Right lobe of liver (tissue), 6 donors: ENCODE results near the gene MUC5B. TPM values are rescaled to one million over a fixed set of nuclear protein-coding genes. Genes with fewer than 3 reads are reported as not detected.
A peak's percentile ranks its signal among the peaks of the same experiment; 100 is the strongest.

ENCODE experiments used
- ATAC-seq, 4 donors: fragments of 200-7000 bp; cut with Tn5 transposase; one replicate each; pipeline ENCODE4 v1.9.1; 2020; ENCODE audit warnings: mild to moderate bottlenecking in 4 of 4, moderate library complexity in 4 of 4
- DNase-seq, 3 donors: peaks; one replicate each; pipeline ENCODE4 v3.0.0-alpha.2; 2020
- H3K27ac ChIP-seq, 3 donors: fragments of 200-600 bp; one replicate each; pipeline ENCODE4 v1.8.0; 2022
- H3K27me3 ChIP-seq, 2 donors: fragments of 200-600 bp; one replicate each; pipeline ENCODE4 v1.8.0; 2022
- H3K36me3 ChIP-seq, 4 donors: fragments of 200-600 bp; sonication (generic) in 1 of 4; one replicate each; pipeline versions ENCODE4 v1.5.1 to v1.8.0; 2017 to 2022; ENCODE audit warnings: control low read depth in 1 of 4
- H3K4me1 ChIP-seq, 4 donors: fragments of 200-600 bp; sonication (generic) in 1 of 4; one replicate each; pipeline versions ENCODE4 v1.5.1 to v1.8.0; 2017 to 2022; ENCODE audit warnings: control low read depth in 1 of 4
- H3K4me3 ChIP-seq, 3 donors: fragments of 200-600 bp; one replicate each; pipeline ENCODE4 v1.8.0; 2022
- H3K9me3 ChIP-seq, 4 donors: fragments of 200-600 bp; sonication (generic) in 1 of 4; one replicate each; pipeline versions ENCODE4 v1.5.1 to v1.8.0; 2017 to 2022; ENCODE audit warnings: control low read depth in 1 of 4
- CTCF ChIP-seq, 4 donors: fragments of 200-600 bp in 3 of 4; fragments of 450-650 bp in 1 of 4; IDR thresholded peaks; one replicate each; pipeline versions ENCODE4 v1.5.1 to v1.8.0; 2016 to 2022; ENCODE audit warnings: antibody characterized with exemption in 4 of 4, mild to moderate bottlenecking in 2 of 4
- POLR2A ChIP-seq: fragments of 450-650 bp; IDR thresholded peaks from one replicate; pipeline ENCODE4 v1.6.1; 2017; ENCODE audit warnings: antibody characterized with exemption, mild to moderate bottlenecking
- WGBS: methylation state at CpG from one replicate; pipeline ENCODE4 v1.1.6; 2018; ENCODE audit warnings: low coverage, low lambda C conversion rate; ENCODE audit not compliant: insufficient coverage; ENCODE audit errors: missing lambda C conversion rate; 5-methylcytosine and 5-hydroxymethylcytosine counted together
- intact Hi-C, 2 donors: fragments of 100-400 bp; cut with DNase I; formaldehyde crosslinking; loops; one replicate each; pipeline versions ENCODE4 v1.11.2 to v1.14.1; 2022
- total RNA-seq, 6 experiments: library from RNA; depleted of rRNA in 2 of 6; stranded (reverse); fragments of >200 nt in 2 of 6; fragmentation: NEBNext Ultra II Directional in 3 of 6; extraction: Animal tissue kit (Norgen Biotek cat#: 25700) in 3 of 6; gene quantifications; one replicate each; pipeline versions ENCODE4 v1.1.0 to v1.2.4, GENCODE V29; 2016 to 2023
- donor health status: DM: no; HTN: yes; CAD: no.
- donor health status: DM: no; HTN: no; CAD: no.
- donor health status: DM: no; HTN: no; CAD: no.
- donor health status: DM: no; HTN: yes; CAD: no.
- donor health status: DM: no; HTN: yes; CAD: no.

MUC5B gene
- total RNA-seq, 6 experiments from 2014 or later = 0.06 to 3.7 (median 0.78) TPM

- Histone ChIP-seq H3K36me3 (peaks cover 0 to 66% (median 34%) of the 10 kb centered on the region in 4 donors), H3K27me3 (no peaks in the 10 kb centered on the region), H3K4me1 (no peaks in the 10 kb centered on the region), H3K4me3 (no peak overlapping the region), H3K27ac (no peak overlapping the region), H3K9me3 (no peaks in the 10 kb centered on the region)
- ATAC-seq (no peak), DNase-seq (no peak)
- intact Hi-C loops = no loop called here
- no CpG with 5 or more reads among the region's 9 CpGs for WGBS
- TF ChIP-seq POLR2A (no peak), CTCF (IDR thresholded peaks at IDR 0.05) (no peak)
Measured at GRCh38 chr11:1287928-1288327, 65.1 kb downstream of the MUC5B start.

- Histone ChIP-seq H3K27me3 (no peaks in the 10 kb centered on the region), H3K4me3 (no peak overlapping the region), H3K36me3 (peaks cover 0 to 68% (median 33%) of the 10 kb centered on the region in 4 donors), H3K27ac (no peak overlapping the region), H3K9me3 (no peaks in the 10 kb centered on the region), H3K4me1 (no peaks in the 10 kb centered on the region)
- no peak for ATAC-seq
- TF ChIP-seq CTCF (IDR thresholded peaks at IDR 0.05) = no peak
- no peak for TF ChIP-seq POLR2A
- no peak for DNase-seq
- intact Hi-C loops = no loop called here
- WGBS = 73% methylated on average over 4 of the region's 30 CpGs
Measured at GRCh38 chr11:1288426-1289151, 65.7 kb downstream of the MUC5B start.

- no peaks in the 10 kb centered on the region for H3K9me3 ChIP-seq
- no peak overlapping the region for H3K27ac ChIP-seq
- no peaks in the 10 kb centered on the region for H3K4me1 ChIP-seq
- peak in 1 of 3 donors; percentile 39 for DNase-seq
- H3K36me3 ChIP-seq = peaks cover 0 to 69% (median 32%) of the 10 kb centered on the region in 4 donors
- H3K27me3 ChIP-seq = no peaks in the 10 kb centered on the region
- no peak for TF ChIP-seq CTCF (IDR thresholded peaks at IDR 0.05)
- 98% methylated on average over 16 of the region's 33 CpGs for WGBS
- intact Hi-C loops = no loop called here
- ATAC-seq = no peak
- no peak overlapping the region for H3K4me3 ChIP-seq
Measured at GRCh38 chr11:1289211-1289935, 66.5 kb downstream of the MUC5B start.

- WGBS = 85% methylated on average over 8 of the region's 43 CpGs
- Histone ChIP-seq H3K27me3 (no peaks in the 10 kb centered on the region), H3K36me3 (peaks cover 0 to 64% (median 30%) of the 10 kb centered on the region in 4 donors), H3K27ac (no peak overlapping the region), H3K4me1 (no peaks in the 10 kb centered on the region), H3K9me3 (no peaks in the 10 kb centered on the region), H3K4me3 (no peak overlapping the region)
- no peak for TF ChIP-seq POLR2A
- TF ChIP-seq CTCF (IDR thresholded peaks at IDR 0.05) = no peak
- no peak for ATAC-seq
- intact Hi-C loops = no loop called here
- DNase-seq = peak in 2 of 3 donors; percentile 47 to 55
Measured at GRCh38 chr11:1290052-1291040, 67.5 kb downstream of the MUC5B start.
